Activated CD4-positive, alpha-beta T cell treated with anti-CD3 and anti-CD28 coated beads, Interleukin-2, amount 50 U/mL, for 4 hours (primary cell): Measurements from ENCODE around the gene OR10V1.

Experiments
- DNase-seq, 2 experiments: peaks; one replicate each; pipeline ENCODE4 v3.0.0-alpha.2; 2020

The OR10V1 gene

GRCh38 chr11:59667812-59668187 is 45.8 kb downstream of the OR10V1 start:
- DNase-seq: no peak

DNA sequence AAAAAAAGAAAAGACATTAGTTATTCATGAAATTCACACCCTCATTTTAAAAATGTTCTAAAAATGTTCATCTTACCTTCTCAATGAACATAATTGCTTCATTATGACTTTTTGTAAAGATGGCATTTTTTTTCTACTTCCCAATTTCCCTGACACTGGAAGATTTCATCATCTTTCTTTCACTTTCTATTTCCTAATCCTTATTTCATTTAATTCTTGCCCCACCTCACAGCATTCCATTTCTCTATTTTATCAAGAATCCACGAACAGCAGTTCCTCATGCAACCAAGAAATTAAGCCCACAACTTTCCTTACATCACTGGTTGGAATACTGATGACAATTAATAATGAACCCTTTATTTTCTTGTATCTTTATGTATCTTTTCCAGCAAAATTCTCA is 46.7 kb downstream of the OR10V1 start:
- DNase-seq: no peak
